GM18499 (cell line): ENCODE results near the gene SNX27.
"Not testable (repeated sequence)": the region's sequence is repeated elsewhere in the genome, so short reads cannot be mapped to it uniquely, and the experiment has no call there.

ENCODE experiments used
- ATAC-seq: cut with Tn5 transposase; IDR thresholded peaks from one replicate; pipeline ENCODE4 v1.9.1; 2021; ENCODE audit warnings: moderate number of reproducible peaks; ENCODE audit not compliant: insufficient read depth, unreplicated experiment

The SNX27 gene

GRCh38 chr1:151635479-151636072 lies 23.7 kb downstream of the SNX27 start:
- no peak for ATAC-seq

DNA sequence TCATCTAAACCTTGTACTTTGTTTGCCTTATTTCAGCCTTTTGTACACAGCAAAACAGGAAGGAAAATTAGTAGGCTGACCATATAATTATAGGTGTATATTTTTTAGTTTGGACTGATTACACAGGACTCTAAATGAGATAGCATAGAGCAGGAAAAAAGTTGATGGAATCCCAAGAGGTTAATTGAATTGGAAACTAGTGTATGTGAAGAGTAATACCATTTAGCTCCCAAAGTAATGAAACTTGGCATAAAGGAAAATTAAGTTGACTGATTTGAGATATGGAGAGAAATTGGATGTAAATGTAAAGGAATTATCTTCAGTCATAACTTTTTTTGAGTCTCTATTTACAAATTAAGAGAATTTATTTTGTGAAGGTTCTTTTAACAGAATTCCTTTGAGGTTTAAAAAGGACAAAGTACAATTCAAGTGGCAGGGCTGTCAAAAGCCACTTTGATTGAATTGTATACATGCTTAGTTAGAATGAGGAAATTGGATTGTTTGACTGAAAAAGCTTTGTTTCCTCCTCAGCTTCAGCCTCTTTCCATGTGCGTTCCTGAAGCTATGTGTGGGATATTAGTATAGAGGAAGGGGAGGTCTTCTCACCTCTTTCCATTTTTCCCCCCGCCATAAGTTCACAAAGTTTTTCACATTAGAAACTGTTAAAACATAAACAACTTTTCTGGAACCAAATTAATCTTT lies 26.4 kb downstream of the SNX27 start:
- no peak for ATAC-seq

GRCh38 chr1:151638812-151639211 lies 27.0 kb downstream of the SNX27 start:
- ATAC-seq: no peak

- ATAC-seq: no peak
Measured at GRCh38 chr1:151639466-151639865, 27.6 kb downstream of the SNX27 start.

DNA sequence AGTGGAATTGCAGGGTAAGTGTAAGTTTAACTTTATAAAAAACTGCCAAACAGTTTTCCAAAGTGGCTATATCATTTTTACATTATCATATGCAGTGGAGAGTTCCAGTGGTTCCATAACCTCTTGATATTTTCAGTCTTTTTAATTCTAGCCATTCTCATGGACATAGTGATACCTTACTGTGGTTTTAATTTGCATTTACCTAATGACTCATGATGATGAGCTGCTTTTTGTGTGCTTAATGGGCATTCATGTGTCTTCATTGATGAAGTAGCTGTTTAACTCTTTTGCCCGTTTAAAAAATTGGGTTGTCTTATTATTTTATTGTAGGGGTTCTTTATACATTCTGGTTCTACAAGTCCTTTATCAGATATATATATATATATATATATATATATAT lies 29.4 kb downstream of the SNX27 start:
- no peak for ATAC-seq

DNA sequence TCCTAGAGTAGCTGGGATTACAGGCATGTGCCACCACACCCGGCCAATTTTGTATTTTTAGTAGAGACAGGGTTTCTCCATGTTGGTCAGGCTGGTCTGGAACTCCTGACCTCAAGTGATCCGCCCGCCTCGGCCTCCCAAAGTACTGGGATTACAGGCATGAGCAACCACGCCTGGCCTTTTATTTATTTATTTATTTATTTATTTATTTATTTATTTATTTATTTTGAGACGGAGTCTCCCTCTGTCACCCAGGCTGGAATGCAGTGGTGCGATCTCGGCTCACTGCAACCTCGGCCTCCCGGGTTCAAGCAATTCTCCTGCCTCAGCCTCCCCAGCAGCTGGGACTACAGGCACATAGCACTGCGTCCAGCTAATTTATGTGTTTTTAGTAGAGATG lies 31.2 kb downstream of the SNX27 start:
- ATAC-seq: not testable (repeated sequence)

- no peak for ATAC-seq
Measured at GRCh38 chr1:151644001-151644400, 32.2 kb downstream of the SNX27 start.

- ATAC-seq: no peak
Measured at GRCh38 chr1:151653397-151653796, 41.5 kb downstream of the SNX27 start.

DNA sequence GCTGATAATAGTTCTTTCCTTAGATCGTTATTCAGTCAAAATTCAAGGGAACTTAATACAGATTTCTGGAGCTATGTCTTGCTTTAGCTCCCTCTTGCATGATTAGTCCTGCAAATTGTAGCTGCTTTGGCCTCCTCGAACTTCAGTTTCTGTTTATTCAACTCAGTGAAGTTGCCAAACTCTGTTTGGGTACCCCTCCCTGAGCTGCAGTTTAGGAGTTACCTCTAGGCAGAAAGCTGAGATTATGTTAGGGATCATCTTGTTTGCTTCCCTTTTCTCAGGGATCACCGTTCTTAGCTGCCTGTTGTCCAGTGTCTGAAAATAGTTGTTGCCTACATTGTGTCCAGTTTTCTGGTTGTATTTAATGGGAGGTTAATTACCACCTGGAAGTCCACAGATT lies 43.5 kb downstream of the SNX27 start:
- no peak for ATAC-seq

- ATAC-seq: no peak
Measured at GRCh38 chr1:151661751-151662150, 49.9 kb downstream of the SNX27 start.

DNA sequence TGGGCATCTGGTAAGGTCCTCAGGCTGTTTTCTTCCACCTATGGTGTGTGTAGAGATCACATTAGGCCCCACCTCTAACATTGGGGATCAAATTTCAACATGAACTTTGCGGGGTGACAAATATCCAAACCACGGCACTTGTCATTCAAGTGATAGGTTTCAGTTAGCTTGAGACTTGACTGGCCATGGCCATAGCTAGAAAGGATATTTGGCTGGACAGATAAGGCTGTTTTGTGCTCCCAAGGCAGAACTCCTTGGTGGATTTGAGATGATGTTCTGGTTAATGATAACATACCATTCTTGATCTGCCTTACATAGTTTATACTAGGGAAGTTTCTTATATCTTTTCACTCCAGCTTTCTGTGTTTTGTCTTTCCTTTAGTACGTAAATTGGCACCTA lies 56.2 kb downstream of the SNX27 start:
- ATAC-seq: no peak

GRCh38 chr1:151670036-151670675 lies 58.3 kb downstream of the SNX27 start:
- not testable (repeated sequence) for ATAC-seq

GRCh38 chr1:151673407-151673806 lies 61.6 kb downstream of the SNX27 start:
- ATAC-seq: no peak

DNA sequence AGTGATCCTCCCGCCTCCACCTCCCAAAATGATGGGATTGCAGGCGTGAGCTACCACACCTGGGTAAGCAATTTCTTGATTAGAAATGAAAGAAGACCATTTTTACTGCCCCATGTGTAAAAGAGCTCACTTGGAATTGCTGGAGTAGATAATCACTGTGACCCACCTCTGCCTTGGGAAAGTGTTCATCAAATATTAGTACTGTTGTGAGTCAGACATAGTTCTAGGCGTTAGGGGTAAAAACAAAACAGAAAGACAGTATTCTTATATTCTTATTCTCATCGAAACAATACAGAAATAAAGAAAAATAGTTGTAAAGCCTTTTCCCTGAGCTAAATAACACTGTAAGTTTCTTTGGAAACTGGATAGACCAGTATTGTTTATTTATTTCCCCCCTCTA lies 68.5 kb downstream of the SNX27 start:
- ATAC-seq: no peak

- ATAC-seq: no peak
Measured at GRCh38 chr1:151680826-151681225, 69.0 kb downstream of the SNX27 start.

DNA sequence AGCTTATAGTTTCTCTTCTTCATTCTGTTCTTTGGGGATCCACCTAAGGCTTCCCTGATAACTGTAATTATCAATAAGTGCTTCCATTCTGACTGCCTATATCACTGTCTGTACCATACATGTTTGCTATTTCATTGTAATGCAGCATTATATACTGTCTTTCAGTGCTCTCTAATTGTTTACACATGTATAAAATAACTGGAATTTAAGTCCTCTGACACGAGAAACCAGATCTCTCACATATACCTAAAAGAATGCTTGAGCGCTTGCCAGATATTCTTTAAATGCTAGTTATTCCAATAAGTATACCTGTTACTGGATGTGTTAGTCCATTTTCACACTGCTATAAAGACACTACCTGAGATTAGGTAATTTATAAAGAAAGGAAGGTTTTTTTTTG lies 70.1 kb downstream of the SNX27 start:
- no peak for ATAC-seq

- ATAC-seq: not testable (repeated sequence)
Measured at GRCh38 chr1:151682901-151683300, 71.1 kb downstream of the SNX27 start.

GRCh38 chr1:151684128-151684527 lies 72.3 kb downstream of the SNX27 start:
- ATAC-seq: no peak

GRCh38 chr1:151686561-151686960 lies 74.7 kb downstream of the SNX27 start:
- no peak for ATAC-seq

- ATAC-seq: no peak
Measured at GRCh38 chr1:151689494-151689893, 77.6 kb downstream of the SNX27 start.

DNA sequence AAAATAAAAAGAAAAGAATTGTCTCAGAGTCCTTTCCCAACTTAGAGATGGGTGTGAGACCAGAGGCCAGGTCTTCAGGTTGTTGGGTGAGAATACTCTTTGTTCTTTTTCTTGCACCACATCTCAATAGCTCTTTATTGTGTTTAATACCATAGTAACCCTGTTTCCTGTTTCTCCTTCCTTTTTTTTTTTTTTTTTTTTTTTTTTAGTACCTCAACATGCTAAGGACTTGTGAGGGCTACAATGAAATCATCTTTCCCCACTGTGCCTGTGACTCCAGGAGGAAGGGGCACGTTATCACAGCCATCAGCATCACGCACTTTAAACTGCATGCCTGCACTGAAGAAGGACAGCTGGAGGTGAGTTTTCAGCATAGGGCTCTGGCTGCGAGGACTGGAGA lies 80.4 kb downstream of the SNX27 start:
- no peak for ATAC-seq
